Measurements from ENCODE around the gene PRRC1. TPM values are rescaled to one million over a fixed set of nuclear protein-coding genes. Genes with fewer than 3 reads are reported as not detected.

Gene PRRC1
- total RNA-seq, 3 donors from 2014 or later = 45.0 to 72.1 (median 63.0) TPM

DNA sequence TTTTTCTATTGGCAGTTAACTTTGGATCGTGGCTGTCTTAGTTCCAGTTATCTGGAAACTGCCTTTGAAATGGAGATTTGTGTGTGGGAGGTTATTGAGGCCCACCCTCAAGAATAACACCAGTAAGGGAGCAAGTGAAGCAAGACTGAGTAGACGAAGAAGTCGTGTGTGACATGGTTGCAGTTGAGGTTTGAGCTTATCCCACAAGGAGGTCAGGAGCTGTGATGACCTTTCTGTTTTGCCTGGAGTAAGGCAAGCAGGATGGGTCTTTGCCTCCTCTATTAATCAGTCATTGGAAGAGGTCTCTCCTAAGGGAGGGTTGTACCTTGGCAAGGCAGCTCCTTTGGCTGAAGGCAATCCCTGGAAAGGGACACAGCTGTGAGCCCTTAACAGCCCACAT lies 81.9 kb downstream of the PRRC1 start:
- ATAC-seq (no peak), DNase-seq (no peak)
- no peaks in the 10 kb centered on the region for H3K36me3 ChIP-seq (ENCODE audit: low read depth)
- H3K4me3 ChIP-seq = no peak overlapping the region
- H3K4me1 ChIP-seq (ENCODE audit: low read depth) = no peaks in the 10 kb centered on the region
- intact Hi-C loops (cut with DNase I, micrococcal nuclease) = no loop called here
- TF ChIP-seq, protein P1, sequence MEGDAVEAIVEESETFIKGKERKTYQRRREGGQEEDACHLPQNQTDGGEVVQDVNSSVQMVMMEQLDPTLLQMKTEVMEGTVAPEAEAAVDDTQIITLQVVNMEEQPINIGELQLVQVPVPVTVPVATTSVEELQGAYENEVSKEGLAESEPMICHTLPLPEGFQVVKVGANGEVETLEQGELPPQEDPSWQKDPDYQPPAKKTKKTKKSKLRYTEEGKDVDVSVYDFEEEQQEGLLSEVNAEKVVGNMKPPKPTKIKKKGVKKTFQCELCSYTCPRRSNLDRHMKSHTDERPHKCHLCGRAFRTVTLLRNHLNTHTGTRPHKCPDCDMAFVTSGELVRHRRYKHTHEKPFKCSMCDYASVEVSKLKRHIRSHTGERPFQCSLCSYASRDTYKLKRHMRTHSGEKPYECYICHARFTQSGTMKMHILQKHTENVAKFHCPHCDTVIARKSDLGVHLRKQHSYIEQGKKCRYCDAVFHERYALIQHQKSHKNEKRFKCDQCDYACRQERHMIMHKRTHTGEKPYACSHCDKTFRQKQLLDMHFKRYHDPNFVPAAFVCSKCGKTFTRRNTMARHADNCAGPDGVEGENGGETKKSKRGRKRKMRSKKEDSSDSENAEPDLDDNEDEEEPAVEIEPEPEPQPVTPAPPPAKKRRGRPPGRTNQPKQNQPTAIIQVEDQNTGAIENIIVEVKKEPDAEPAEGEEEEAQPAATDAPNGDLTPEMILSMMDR (IDR thresholded peaks at IDR 0.05) = no peak
- no peaks in the 10 kb centered on the region for H3K9me3 ChIP-seq

DNA sequence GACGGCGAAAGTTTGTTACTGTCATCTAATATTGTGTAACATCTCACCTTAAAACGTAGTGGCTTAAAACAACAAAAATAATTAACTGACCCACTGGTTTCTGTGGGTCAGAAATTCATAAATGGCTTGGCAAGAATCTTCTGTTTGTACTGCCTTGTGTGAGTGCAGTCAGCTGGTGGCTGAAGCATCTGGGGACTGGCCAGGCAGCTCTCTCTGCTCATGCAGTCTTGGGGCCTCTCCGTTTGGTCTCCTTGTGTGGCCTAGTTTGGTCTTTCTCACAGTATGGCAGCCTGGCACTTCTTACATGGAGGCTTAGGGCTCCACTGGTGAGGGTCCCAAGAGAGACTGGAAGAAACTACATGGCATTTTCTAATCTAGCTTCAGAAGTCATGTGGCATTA lies 82.4 kb downstream of the PRRC1 start:
- DNase-seq = no peak

DNA sequence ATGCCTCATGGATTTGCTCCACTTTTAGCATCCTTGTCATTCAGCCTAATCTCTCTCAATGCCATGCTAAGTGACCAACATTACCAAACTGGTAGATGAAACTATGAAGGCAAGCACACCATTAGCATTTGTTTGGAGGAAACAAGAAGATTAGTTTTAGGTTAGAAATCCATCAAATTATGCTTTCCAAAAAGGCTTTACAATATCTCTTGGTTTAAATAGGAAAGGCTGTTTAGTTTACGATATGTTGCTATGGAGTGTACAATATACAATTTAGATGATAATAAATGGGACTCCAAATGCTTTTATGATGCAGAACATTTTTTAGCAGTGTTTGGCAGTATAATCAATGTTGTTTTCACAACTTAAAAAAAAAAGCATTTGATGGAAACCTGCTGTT lies 83.7 kb downstream of the PRRC1 start:
- H3K4me3 ChIP-seq = no peak overlapping the region
- TF ChIP-seq, protein P1 (IDR thresholded peaks at IDR 0.05) = no peak
- H3K9me3 ChIP-seq = no peaks in the 10 kb centered on the region
- H3K36me3 ChIP-seq (ENCODE audit: low read depth) = no peaks in the 10 kb centered on the region
- DNase-seq = no peak
- intact Hi-C loops (cut with DNase I, micrococcal nuclease) = no loop called here
- no peak for ATAC-seq
- no peaks in the 10 kb centered on the region for H3K4me1 ChIP-seq (ENCODE audit: low read depth)

More for the DNA sequence above, 82.4 kb downstream of the PRRC1 start:
- intact Hi-C loops (cut with DNase I, micrococcal nuclease) = no loop called here
- TF ChIP-seq, protein P1 (IDR thresholded peaks at IDR 0.05) = no peak
- no peaks in the 10 kb centered on the region for H3K9me3 ChIP-seq
- no peaks in the 10 kb centered on the region for H3K36me3 ChIP-seq (ENCODE audit: low read depth)
- H3K4me1 ChIP-seq (ENCODE audit: low read depth) = no peaks in the 10 kb centered on the region
- no peak for ATAC-seq
- no peak overlapping the region for H3K4me3 ChIP-seq

DNA sequence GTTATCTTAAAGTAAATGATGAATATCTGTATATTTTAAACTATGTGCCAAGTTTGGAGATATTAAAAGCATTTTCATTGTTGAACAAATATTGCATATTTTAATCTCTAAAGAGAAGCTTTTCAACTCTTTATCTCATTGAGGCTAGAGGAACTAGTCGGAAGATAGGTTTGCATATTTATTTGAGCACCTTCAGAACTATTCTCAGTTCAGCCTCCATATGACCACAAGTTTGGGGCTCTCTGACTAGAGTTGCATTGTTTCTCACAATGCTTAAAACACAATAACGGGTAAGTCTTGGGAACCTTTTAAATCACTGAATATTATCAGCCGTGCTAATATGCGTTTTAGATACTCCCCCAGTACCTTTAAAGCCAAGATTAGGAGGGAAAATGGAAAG lies 84.2 kb downstream of the PRRC1 start:
- H3K4me3 ChIP-seq = no peak overlapping the region
- intact Hi-C loops (cut with DNase I, micrococcal nuclease) = no loop called here
- ATAC-seq (no peak), DNase-seq (no peak)
- no peaks in the 10 kb centered on the region for H3K36me3 ChIP-seq (ENCODE audit: low read depth)
- TF ChIP-seq, protein P1 (IDR thresholded peaks at IDR 0.05) = no peak
- H3K9me3 ChIP-seq = no peaks in the 10 kb centered on the region
- no peaks in the 10 kb centered on the region for H3K4me1 ChIP-seq (ENCODE audit: low read depth)

DNA sequence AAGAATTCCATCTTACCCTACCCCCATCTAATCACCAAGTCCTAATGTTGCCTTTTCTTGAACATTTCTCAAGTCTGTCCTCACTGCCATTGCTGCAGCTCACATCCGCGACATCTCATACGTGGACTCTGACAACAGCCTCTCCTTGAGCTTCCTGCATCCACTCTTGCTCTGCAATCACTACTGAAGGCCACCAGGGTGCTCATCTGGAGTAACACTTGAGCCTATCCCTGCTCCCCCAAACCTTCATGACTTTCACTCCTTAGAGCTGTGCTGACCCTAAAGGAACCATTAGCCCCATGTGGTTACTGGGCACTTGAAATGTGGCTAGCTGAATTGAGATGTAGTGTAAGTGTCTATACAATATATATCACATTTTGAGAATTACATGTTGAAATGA lies 85.0 kb downstream of the PRRC1 start:
- TF ChIP-seq, protein P1 (IDR thresholded peaks at IDR 0.05) = no peak
- intact Hi-C loops (cut with DNase I, micrococcal nuclease) = no loop called here

More for the DNA sequence above, 85.0 kb downstream of the PRRC1 start:
- Histone ChIP-seq H3K4me3 (no peak overlapping the region), H3K9me3 (no peaks in the 10 kb centered on the region), H3K4me1 (ENCODE audit: low read depth) (no peaks in the 10 kb centered on the region), H3K36me3 (ENCODE audit: low read depth) (no peaks in the 10 kb centered on the region)
- DNase-seq (no peak), ATAC-seq (no peak)
